Measurements from ENCODE around the gene NXT1. TPM values are rescaled to one million over a fixed set of nuclear protein-coding genes. Genes with fewer than 3 reads are reported as not detected.

The NXT1 gene
- total and polyA plus RNA-seq, 10 of the 15 experiments (the other 5 are each of a cell fraction or from before 2014, with no cell fraction given) = 10.2 to 66.7 (median 44.0) TPM

- FAIRE-seq = no peak
- TF ChIP-seq ZNF687 (IDR thresholded peaks at IDR 0.05) (no peak), MEF2B (IDR thresholded peaks at IDR 0.05; ENCODE audit: partially characterized antibody, poor library complexity, severe bottlenecking) (no peak), SMAD5 (IDR thresholded peaks at IDR 0.05; ENCODE audit: low read depth) (no peak), SMAD1 (IDR thresholded peaks at IDR 0.05; ENCODE audit: low read depth, partially characterized antibody) (no peak), CREB1 (IDR thresholded peaks at IDR 0.05; ENCODE audit: low read depth) (no peak), KAT2A (conservative IDR thresholded peaks at IDR 0.05; ENCODE audit: control insufficient read depth, low read depth, low read length) (no peak), RELA (IDR thresholded peaks at IDR 0.05; ENCODE audit: borderline replicate concordance, partially characterized antibody) (no peak), E2F4 (IDR thresholded peaks at IDR 0.05; ENCODE audit: low read depth, low read length) (no peak), IKZF2 (IDR thresholded peaks at IDR 0.05) (no peak), NR2C1 (IDR thresholded peaks at IDR 0.05) (no peak), EP300 (IDR thresholded peaks at IDR 0.05; ENCODE audit: borderline replicate concordance in 1 of 2, control insufficient read depth in 1 of 2, low read depth in 2 of 2, low read length in 2 of 2) (no peak), FOXK2 (IDR thresholded peaks at IDR 0.05) (no peak), MAX (IDR thresholded peaks at IDR 0.05; ENCODE audit: low read depth, low read length) (no peak), JUND (IDR thresholded peaks at IDR 0.05; ENCODE audit: low read depth, low read length) (no peak), CHD4 (IDR thresholded peaks at IDR 0.05) (no peak), NRF1 (conservative IDR thresholded peaks at IDR 0.05; ENCODE audit: low read depth, low read length) (no peak)
- Histone ChIP-seq H3K9me3 (replicated peaks; ENCODE audit: control insufficient read depth, insufficient read depth, low read length) (no peaks in the 10 kb centered on the region), H3K27ac (ENCODE audit: control insufficient read depth, insufficient read depth) (no peak overlapping the region), H3K9ac (ENCODE audit: control insufficient read depth, insufficient read depth, low read length) (no peak overlapping the region), H4K20me1 (ENCODE audit: control insufficient read depth, insufficient read depth) (no peaks in the 10 kb centered on the region), H2AFZ (ENCODE audit: control insufficient read depth, low read depth, low read length) (no peak overlapping the region), H3K4me2 (ENCODE audit: control insufficient read depth, insufficient read depth) (no peak overlapping the region), H3K27me3 (replicated peaks in 1 of 2; ENCODE audit: control insufficient read depth in 2 of 2, insufficient read depth in 2 of 2, low read length in 1 of 2) (no peaks in the 10 kb centered on the region), H3K36me3 (ENCODE audit: control insufficient read depth in 2 of 2, insufficient read depth in 2 of 2, low read length in 1 of 2) (peaks cover 0 to 9% of the 10 kb centered on the region in 2 experiments; a peak in 3 of 4 replicates), H3K4me1 (ENCODE audit: control insufficient read depth, insufficient read depth, low read length) (no peaks in the 10 kb centered on the region), H3K79me2 (ENCODE audit: control insufficient read depth, insufficient read depth, low read length) (no peaks in the 10 kb centered on the region), H3K4me3 (no peak overlapping the region)
- in situ Hi-C loops (cut with MboI) = no loop called here
- ATAC-seq = no peak
- ChIA-PET POLR2A (interaction anchor here (0.6 kb wide), 1 partner anchor 726 kb away, joined by 3 read pairs; no protein-coding TSS in a partner anchor), RAD21 (ENCODE audit: unreplicated experiment) (no interaction called here), SMC1A (ENCODE audit: uncharacterized antibody, unreplicated experiment) (no interaction called here), CTCF (interaction anchor here (0.7 to 1.2 kb wide), 2 partner anchors 11 to 40 kb away, joined by 3 read pairs; partner anchors contain the start of gene NAPB)
- no peak for DNase-seq (ENCODE audit: low read depth, low spot score)
- BruUV-seq (replicated peaks) = no TSS peak
- intact Hi-C loops (cut with micrococcal nuclease; ENCODE audit: unreplicated experiment) = no loop called here
Measured at GRCh38 chr20:23381876-23382275, 31.3 kb downstream of the NXT1 start.

Data from GM12878 (cell line).